Activated T-helper 1 cell treated with anti-CD3 and anti-CD28 coated beads, Interleukin-12 subunit alpha, Interleukin-12 subunit beta, Interleukin-2, Interleukin-4 antibody, amounts not matched to agents 30 ng/mL and 10 ng/mL and 1 ng/mL, durations not matched to agents 14 hours and 24 hours and 36 hours (primary cell): ENCODE measurements around the gene CKB. TPM values are rescaled to one million over a fixed set of nuclear protein-coding genes. Genes with fewer than 3 reads are reported as not detected.

ENCODE experiments used
- DNase-seq: peaks from one replicate; pipeline ENCODE4 v3.0.0; 2021; ENCODE audit warnings: low spot score
- H3K27ac Mint-ChIP-seq: one replicate; pipeline ENCODE4 v1.8.0; 2021; ENCODE audit warnings: mild to moderate bottlenecking, mixed read lengths
- H3K27me3 Mint-ChIP-seq: one replicate; pipeline ENCODE4 v1.8.0; 2022; ENCODE audit warnings: mild to moderate bottlenecking, moderate library complexity, mixed read lengths; ENCODE audit not compliant: insufficient read depth
- H3K36me3 Mint-ChIP-seq: one replicate; pipeline ENCODE4 v1.8.0; 2021; ENCODE audit warnings: low read depth, mixed read lengths
- H3K4me1 Mint-ChIP-seq: one replicate; pipeline ENCODE4 v1.8.0; 2021; ENCODE audit warnings: low read depth, mixed read lengths
- H3K4me3 Mint-ChIP-seq: one replicate; pipeline ENCODE4 v1.8.0; 2021; ENCODE audit warnings: mild to moderate bottlenecking, moderate library complexity, mixed read lengths
- H3K9me3 Mint-ChIP-seq: one replicate; pipeline ENCODE4 v1.8.0; 2021; ENCODE audit warnings: mixed read lengths
- intact Hi-C: fragments of 100-400 bp; cut with micrococcal nuclease; formaldehyde crosslinking; loops from one replicate; pipeline ENCODE4 v1.15.1; 2024
- total RNA-seq: library from RNA; stranded (reverse); gene quantifications from 2 replicates; pipeline ENCODE4 v1.2.3, GENCODE V29; 2022

The CKB gene
- total RNA-seq, 1 donor from 2014 or later = 16.0 TPM

DNA sequence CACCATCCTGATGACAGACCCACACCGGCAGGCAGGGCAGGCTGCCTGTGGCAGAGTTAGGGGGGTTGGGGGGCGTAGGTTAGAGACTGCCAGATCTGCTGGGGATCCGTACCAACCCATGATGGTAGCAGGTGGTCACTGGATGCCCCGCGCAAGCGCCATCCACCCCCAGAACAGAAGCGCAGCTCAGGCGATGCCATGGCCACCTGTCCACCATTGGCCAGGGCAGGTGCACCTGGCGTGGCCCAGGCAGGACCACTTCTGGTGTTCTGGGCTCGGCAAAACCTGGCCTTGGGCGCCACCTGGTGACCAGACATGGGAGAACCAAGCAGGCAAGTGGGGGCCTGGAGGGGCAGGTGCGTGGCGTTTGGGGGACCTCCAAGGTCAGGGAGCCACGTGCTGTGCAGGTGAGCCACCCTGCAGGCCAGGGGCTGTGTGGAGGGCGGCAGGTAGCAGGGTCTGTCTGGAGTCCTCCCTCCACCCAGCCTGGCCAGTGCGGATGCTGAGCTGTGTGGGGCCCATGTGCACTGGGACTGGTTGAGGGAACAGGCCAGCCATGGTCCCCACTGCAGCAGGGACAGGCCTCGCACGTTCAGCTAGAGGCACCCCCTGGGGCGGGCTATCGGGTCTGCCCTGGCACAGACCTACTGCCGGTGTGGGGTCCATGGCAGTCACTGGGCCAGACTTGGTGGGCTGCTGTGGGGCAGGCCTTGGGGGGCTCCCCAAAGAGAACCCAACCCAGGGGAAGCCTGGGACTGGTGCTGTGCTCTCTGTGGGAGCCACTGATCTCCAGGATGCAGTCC is 24.2 kb upstream of the CKB start:
- Mint-ChIP-seq H3K36me3 (no peaks in the 10 kb centered on the region), H3K4me3 (no peak overlapping the region), H3K27ac (no peak overlapping the region), H3K9me3 (no peaks in the 10 kb centered on the region), H3K27me3 (no peaks in the 10 kb centered on the region), H3K4me1 (no peaks in the 10 kb centered on the region)
- intact Hi-C loops = loop anchor here (1.0 kb wide), 2 partner anchors 29 to 47 kb away; no protein-coding TSS in a partner anchor
- DNase-seq = peak; percentile 61

DNA sequence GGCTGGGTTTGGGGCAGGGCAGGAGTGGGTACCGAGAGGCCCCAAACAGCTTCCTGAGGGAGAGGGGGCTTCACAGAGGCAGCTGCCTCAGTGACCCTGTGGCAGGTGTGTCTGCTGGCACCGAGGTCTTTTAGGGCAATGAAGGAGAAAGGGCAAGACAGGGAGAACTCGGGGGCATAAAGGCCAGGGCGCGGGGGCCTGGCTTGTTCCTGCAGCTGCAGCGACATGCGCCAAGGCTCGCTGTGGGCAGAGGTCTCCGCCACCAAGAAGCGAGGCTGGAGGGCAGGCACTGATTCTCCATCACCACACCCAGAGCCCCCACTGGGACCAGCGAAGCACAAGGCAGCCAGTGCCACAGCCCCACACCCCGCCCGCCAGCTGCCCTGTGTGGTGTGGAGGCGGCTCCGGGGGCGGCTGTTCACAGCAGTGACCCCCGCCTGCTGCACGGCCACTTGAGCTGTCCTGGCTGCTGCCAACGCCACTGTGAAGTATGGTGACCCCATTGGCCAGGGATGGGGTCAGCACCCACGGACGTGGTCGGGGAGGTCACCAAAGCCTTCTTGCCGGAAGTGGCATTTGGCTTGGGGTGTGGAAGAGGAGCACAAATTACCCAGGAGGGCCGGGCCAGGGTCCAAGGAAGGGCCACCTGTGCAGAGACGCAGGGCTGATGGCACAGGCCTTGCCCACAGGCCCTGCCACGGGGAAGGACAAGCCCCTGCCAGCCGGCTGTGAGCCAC is 23.5 kb upstream of the CKB start:
- Mint-ChIP-seq H3K36me3 (no peaks in the 10 kb centered on the region), H3K4me3 (no peak overlapping the region), H3K27me3 (no peaks in the 10 kb centered on the region), H3K27ac (no peak overlapping the region), H3K9me3 (no peaks in the 10 kb centered on the region), H3K4me1 (no peaks in the 10 kb centered on the region)
- intact Hi-C loops = loop anchor here (1.0 kb wide), 2 partner anchors 28 to 46 kb away; no protein-coding TSS in a partner anchor
- DNase-seq = no peak

DNA sequence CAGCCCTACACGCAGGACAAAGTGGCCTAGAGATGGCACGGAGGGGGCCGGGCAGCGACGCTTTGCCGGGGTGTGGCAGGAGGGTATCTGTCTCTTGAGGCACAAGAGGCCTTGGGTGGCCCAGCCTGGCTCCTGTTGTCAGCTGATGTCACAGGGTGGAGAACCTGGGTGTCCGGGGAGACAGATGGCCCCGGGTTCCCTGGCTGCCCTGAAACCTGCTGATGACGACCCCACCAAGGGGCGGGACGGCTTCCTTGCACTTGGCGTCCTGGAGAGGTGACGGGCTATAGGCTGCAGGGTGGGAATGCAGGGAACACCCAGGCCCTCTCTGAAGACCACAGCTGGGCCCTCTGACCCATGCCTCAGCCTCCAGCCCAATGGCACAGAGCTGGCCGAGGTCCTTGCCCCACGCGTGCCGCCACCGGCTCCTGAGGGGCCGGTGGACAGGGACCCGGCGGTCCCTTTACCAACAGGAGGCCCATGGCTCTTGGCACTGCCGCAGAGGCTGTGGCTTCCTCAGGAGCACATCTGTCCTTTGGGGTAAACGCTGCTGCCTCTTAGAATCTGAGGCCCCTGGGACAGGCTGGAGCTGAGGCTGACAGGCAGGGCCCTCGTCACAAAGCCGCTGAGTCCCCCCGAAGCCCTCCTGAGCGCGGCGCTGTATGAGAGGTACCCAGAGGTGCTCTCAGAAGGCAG is 22.7 kb upstream of the CKB start:
- Mint-ChIP-seq H3K27ac (no peak overlapping the region), H3K4me1 (no peaks in the 10 kb centered on the region), H3K27me3 (no peaks in the 10 kb centered on the region), H3K9me3 (no peaks in the 10 kb centered on the region), H3K36me3 (no peaks in the 10 kb centered on the region), H3K4me3 (no peak overlapping the region)
- no peak for DNase-seq
- intact Hi-C loops = no loop called here

DNA sequence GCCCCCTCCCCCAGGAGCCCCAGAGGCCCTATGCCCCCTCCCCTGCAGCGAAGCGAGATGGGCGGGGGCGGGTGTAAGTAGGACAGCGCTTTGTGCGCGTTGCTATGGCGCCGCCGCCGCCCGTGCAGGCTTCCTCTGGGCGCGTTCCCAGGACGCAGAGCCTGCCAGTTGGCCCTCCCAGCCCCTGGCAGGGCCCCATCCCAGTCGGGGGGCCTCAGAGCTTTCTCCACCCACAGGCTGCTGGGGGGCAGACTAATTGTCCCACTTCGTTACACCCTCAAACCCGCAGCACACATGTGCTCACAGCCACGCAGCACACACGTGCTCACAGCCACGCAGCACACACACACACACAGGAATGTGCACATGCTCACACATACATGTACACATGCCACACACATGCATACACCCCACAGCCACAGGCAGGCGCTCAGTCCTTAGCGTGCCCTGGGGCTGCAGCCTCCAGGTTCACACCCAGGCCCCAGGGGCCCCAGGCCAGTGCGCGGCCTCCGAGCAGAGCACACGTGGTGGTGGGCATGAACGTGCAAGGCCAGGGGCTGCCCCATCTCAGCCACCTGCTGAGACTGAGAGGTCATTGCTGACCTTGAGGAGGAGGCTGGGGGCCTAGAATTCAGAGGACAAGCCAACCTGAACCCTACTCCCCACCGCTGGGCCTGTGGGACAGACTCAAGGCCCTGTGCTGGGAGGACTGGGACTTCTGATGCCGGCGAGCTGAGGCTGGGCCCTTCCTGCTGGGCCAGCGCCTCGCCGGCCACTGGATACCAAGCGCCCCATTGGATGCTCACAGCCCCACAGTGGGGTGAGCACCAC is 22.0 kb upstream of the CKB start:
- Mint-ChIP-seq H3K9me3 (no peaks in the 10 kb centered on the region), H3K36me3 (no peaks in the 10 kb centered on the region), H3K4me1 (no peaks in the 10 kb centered on the region), H3K27ac (no peak overlapping the region), H3K27me3 (no peaks in the 10 kb centered on the region), H3K4me3 (no peak overlapping the region)
- intact Hi-C loops = no loop called here
- no peak for DNase-seq

- no peaks in the 10 kb centered on the region for H3K4me1 Mint-ChIP-seq
- no peaks in the 10 kb centered on the region for H3K9me3 Mint-ChIP-seq
- no peaks in the 10 kb centered on the region for H3K36me3 Mint-ChIP-seq
- H3K27me3 Mint-ChIP-seq = no peaks in the 10 kb centered on the region
- no peak for DNase-seq
- no peak overlapping the region for H3K27ac Mint-ChIP-seq
- intact Hi-C loops = no loop called here
- no peak overlapping the region for H3K4me3 Mint-ChIP-seq
These were observed 21.2 kb upstream of the CKB start for GRCh38 chr14:103543721-103544387.

DNA sequence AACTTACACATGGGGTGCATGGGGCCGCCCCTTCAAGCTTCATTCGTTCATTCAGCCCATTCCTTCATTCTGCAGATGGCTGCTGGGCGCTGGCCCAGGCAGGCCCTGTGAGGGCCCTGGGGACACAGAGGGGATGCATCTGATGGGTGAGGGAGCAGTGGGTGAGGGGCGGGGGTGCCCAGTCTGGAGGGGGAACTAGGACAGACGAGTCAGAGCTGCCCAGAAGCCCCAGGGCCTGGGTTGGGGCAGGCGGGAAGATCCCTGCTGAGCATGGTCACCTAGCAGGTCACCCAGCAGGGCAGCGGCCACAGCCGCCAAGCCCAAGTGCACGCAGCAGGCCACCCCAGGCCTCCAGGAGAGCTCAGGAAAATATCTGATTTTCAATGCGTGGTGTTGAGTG is 20.5 kb upstream of the CKB start:
- no peaks in the 10 kb centered on the region for H3K9me3 Mint-ChIP-seq
- H3K4me3 Mint-ChIP-seq = no peak overlapping the region

DNA sequence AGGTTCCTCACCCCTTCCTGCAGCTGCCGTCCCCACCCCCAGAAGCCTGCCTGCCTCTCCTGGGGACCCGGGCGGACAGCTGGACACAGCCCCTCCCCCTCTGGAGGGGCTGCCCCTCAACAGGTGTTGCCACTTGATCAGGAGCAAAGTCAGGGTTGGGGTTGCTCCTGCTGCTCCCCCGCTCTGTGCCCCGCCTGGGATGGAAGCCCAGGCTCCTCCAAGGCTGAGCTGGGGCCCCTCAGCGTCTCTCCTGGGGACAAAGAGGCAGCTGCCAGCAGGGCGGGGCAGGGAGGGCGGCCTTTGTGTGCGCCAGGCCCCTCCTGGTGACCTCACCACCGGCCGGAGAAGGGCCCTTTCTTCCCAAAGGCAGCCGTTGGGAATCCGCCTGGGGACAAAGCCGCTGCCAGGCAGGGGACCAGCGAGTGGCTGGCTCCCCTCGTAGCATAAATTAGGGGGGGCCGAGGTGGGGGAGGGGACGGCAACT is 20.0 kb upstream of the CKB start:
- no peaks in the 10 kb centered on the region for H3K4me1 Mint-ChIP-seq
- intact Hi-C loops = no loop called here
- H3K36me3 Mint-ChIP-seq = no peaks in the 10 kb centered on the region
- no peaks in the 10 kb centered on the region for H3K9me3 Mint-ChIP-seq
- no peak for DNase-seq
- no peak overlapping the region for H3K27ac Mint-ChIP-seq
- H3K4me3 Mint-ChIP-seq = no peak overlapping the region
- no peaks in the 10 kb centered on the region for H3K27me3 Mint-ChIP-seq

More for the DNA sequence above, 20.5 kb upstream of the CKB start:
- Mint-ChIP-seq H3K27me3 (no peaks in the 10 kb centered on the region), H3K27ac (no peak overlapping the region), H3K36me3 (no peaks in the 10 kb centered on the region), H3K4me1 (no peaks in the 10 kb centered on the region)
- no peak for DNase-seq
- intact Hi-C loops = no loop called here

- H3K4me3 Mint-ChIP-seq = no peak overlapping the region
- intact Hi-C loops = no loop called here
- no peaks in the 10 kb centered on the region for H3K36me3 Mint-ChIP-seq
- no peak overlapping the region for H3K27ac Mint-ChIP-seq
- no peaks in the 10 kb centered on the region for H3K4me1 Mint-ChIP-seq
- DNase-seq = no peak
- no peaks in the 10 kb centered on the region for H3K9me3 Mint-ChIP-seq
- H3K27me3 Mint-ChIP-seq = no peaks in the 10 kb centered on the region
These were observed 19.3 kb upstream of the CKB start for GRCh38 chr14:103541709-103542604.

GRCh38 chr14:103540821-103541708 is 18.4 kb upstream of the CKB start:
- no peak overlapping the region for H3K4me3 Mint-ChIP-seq
- H3K27ac Mint-ChIP-seq = no peak overlapping the region
- DNase-seq = no peak
- no peaks in the 10 kb centered on the region for H3K9me3 Mint-ChIP-seq
- no peaks in the 10 kb centered on the region for H3K27me3 Mint-ChIP-seq
- intact Hi-C loops = no loop called here
- H3K4me1 Mint-ChIP-seq = no peaks in the 10 kb centered on the region
- no peaks in the 10 kb centered on the region for H3K36me3 Mint-ChIP-seq

- Mint-ChIP-seq H3K27me3 (no peaks in the 10 kb centered on the region), H3K36me3 (no peaks in the 10 kb centered on the region), H3K4me3 (no peak overlapping the region), H3K4me1 (no peaks in the 10 kb centered on the region), H3K9me3 (no peaks in the 10 kb centered on the region), H3K27ac (no peak overlapping the region)
- no peak for DNase-seq
- intact Hi-C loops = no loop called here
These were observed 16.6 kb upstream of the CKB start for GRCh38 chr14:103539056-103539825.
